Esophagus squamous epithelium (tissue), 5 donors: Measurements from ENCODE around the gene EPHA4. TPM values are rescaled to one million over a fixed set of nuclear protein-coding genes. Genes with fewer than 3 reads are reported as not detected.

Source experiments
- DNase-seq: peaks from one replicate; lab custom pipeline; 2025; lab: John Stamatoyannopoulos, UW
- H3K27ac ChIP-seq, 4 donors: fragments of 200-600 bp; sonication (generic); one replicate each; pipeline ENCODE4 v1.5.1; 2016 to 2019; ENCODE audit warnings: mild to moderate bottlenecking in 1 of 4
- H3K27me3 ChIP-seq, 4 donors: fragments of 200-600 bp; sonication (generic); 1 replicate in 3 of 4; 2 replicates in 1 of 4; pipeline versions ENCODE4 v1.5.1 to v1.6.0; 2017 to 2021; ENCODE audit warnings: antibody characterized with exemption in 1 of 4
- H3K36me3 ChIP-seq, 3 donors: fragments of 200-600 bp; sonication (generic); one replicate each; pipeline ENCODE4 v1.5.1; 2016 to 2019
- H3K4me1 ChIP-seq, 3 donors: fragments of 200-600 bp; sonication (generic); one replicate each; pipeline ENCODE4 v1.5.1; 2017 to 2019
- H3K4me3 ChIP-seq, 4 donors: fragments of 200-600 bp; sonication (generic); 1 replicate in 3 of 4; 2 replicates in 1 of 4; pipeline ENCODE4 v1.5.1; 2016 to 2019; ENCODE audit warnings: mild to moderate bottlenecking in 2 of 4, moderate library complexity in 1 of 4
- H3K9me3 ChIP-seq, 3 donors: fragments of 200-600 bp; sonication (generic); one replicate each; pipeline ENCODE4 v1.5.1; 2016 to 2019
- POLR2A ChIP-seq, 4 donors: fragments of 450-650 bp; IDR thresholded peaks; one replicate each; pipeline ENCODE4 v1.6.1; 2017; ENCODE audit warnings: antibody characterized with exemption in 4 of 4, mild to moderate bottlenecking in 4 of 4, moderate library complexity in 3 of 4
- WGBS, 2 donors: methylation state at CpG; one replicate each; pipeline ENCODE4 v1.1.5; 2018; 5-methylcytosine and 5-hydroxymethylcytosine counted together
- intact Hi-C: fragments of 100-400 bp; cut with DNase I; formaldehyde crosslinking; loops from one replicate; pipeline ENCODE4 v1.15.0; 2022
- total RNA-seq, 4 donors: library from RNA; depleted of rRNA; stranded (reverse); fragments of >200 nt; gene quantifications; one replicate each; pipeline ENCODE4 v1.1.0, GENCODE V29; 2016
- TF ChIP-seq, protein P1 (sequence below), 6 experiments: fragments of 450-650 bp in 4 of 6; fragments of 200-600 bp in 2 of 6; sonication (generic) in 2 of 6; IDR thresholded peaks; one replicate each; pipeline ENCODE4 v1.5.1; 2016 to 2019; ENCODE audit warnings: antibody characterized with exemption in 6 of 6, mild to moderate bottlenecking in 4 of 6, moderate library complexity in 4 of 6
- donor health status: DM: yes; HTN: yes; CAD: no.

The EPHA4 gene
- total RNA-seq, 4 donors from 2014 or later: 5.9 to 30.3 (median 25.2) TPM

DNA sequence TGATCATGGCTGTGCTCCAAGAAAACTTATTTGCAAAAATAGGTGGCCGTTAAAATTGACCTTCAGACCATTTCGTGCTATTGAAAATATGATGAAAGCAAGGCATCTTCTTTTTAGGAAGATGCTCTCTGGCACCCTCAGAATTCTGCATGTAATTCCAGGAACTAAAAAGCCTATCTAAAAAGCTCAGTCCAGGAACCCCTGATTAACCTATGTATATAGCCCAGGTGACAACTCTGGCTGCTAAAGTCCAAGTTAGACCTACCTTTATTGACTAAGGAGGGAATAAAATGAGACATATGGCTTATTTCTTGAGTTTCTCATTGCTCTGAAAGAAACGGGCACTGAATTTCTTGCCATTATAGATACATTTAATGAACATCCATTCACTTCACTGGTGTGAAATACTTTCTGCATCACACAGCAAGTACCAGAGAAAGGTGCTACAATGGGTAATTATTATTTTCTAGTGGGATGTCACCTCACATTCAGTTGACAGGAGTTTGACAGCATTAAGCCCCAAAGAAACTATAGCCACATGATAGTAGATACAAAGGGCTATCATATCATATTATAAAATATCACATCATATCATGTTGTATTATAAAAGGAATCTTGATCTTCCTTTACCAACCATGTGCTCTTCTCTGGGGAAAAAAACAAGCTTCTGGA is 83.8 kb downstream of the EPHA4 start:
- Histone ChIP-seq H3K36me3 (no peaks in the 10 kb centered on the region), H3K4me3 (no peak overlapping the region), H3K27ac (no peak overlapping the region), H3K4me1 (no peaks in the 10 kb centered on the region), H3K9me3 (no peaks in the 10 kb centered on the region), H3K27me3 (no peaks in the 10 kb centered on the region)
- TF ChIP-seq POLR2A (IDR thresholded peaks at IDR 0.05): no peak
- TF ChIP-seq, protein P1, sequence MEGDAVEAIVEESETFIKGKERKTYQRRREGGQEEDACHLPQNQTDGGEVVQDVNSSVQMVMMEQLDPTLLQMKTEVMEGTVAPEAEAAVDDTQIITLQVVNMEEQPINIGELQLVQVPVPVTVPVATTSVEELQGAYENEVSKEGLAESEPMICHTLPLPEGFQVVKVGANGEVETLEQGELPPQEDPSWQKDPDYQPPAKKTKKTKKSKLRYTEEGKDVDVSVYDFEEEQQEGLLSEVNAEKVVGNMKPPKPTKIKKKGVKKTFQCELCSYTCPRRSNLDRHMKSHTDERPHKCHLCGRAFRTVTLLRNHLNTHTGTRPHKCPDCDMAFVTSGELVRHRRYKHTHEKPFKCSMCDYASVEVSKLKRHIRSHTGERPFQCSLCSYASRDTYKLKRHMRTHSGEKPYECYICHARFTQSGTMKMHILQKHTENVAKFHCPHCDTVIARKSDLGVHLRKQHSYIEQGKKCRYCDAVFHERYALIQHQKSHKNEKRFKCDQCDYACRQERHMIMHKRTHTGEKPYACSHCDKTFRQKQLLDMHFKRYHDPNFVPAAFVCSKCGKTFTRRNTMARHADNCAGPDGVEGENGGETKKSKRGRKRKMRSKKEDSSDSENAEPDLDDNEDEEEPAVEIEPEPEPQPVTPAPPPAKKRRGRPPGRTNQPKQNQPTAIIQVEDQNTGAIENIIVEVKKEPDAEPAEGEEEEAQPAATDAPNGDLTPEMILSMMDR (IDR thresholded peaks at IDR 0.05): no peak
- no peak for DNase-seq
- intact Hi-C loops: no loop called here
- WGBS, 2 donors: 82 to 92% methylated on average over 3 of the region's 3 CpGs

DNA sequence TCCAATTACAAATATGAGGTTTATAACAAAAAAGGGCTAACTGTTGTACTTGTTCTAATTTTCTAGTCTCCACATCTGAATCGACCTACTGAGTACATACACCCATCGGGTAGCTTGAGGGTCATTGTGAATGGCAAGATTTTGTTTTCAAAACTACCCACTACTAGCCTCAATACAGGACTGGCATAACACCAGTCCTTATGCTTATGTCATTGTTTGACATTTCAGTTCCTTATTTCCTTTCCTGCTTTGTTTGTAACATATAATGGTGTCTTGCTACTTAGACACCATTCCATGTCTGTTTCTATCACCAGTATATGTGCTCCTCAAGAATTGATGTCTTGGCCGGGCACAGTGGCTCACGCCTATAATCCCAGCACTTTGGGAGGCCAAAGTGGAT is 86.0 kb downstream of the EPHA4 start:
- WGBS, 2 donors: 79 to 95% methylated on average over 3 to 4 of the region's 4 CpGs
- H3K4me3 ChIP-seq: no peak overlapping the region
- no peak for TF ChIP-seq POLR2A (IDR thresholded peaks at IDR 0.05)
- TF ChIP-seq, protein P1 (IDR thresholded peaks at IDR 0.05): no peak
- intact Hi-C loops: no loop called here
- no peaks in the 10 kb centered on the region for H3K27me3 ChIP-seq
- no peaks in the 10 kb centered on the region for H3K9me3 ChIP-seq
- DNase-seq: no peak
- no peak overlapping the region for H3K27ac ChIP-seq
- H3K36me3 ChIP-seq: no peaks in the 10 kb centered on the region
- no peaks in the 10 kb centered on the region for H3K4me1 ChIP-seq

DNA sequence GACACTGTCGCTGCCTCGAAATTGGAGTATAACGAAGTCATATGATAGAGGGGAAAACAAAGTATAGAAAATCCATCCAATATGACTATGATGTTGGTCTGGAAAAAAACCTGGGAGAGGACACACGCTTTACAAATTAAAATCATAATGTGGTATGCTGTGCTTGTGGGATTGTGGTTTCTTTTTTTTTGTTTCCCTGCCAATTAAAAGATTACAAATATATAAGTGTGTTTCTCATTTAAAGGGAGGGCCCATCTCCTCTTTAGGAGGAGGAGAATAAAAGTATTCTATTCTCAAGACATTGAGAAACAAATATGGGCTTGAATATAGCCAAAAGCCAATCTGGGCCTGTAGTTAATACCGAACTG is 86.6 kb downstream of the EPHA4 start:
- no peak for DNase-seq
- Histone ChIP-seq H3K36me3 (no peaks in the 10 kb centered on the region), H3K27me3 (no peaks in the 10 kb centered on the region), H3K27ac (no peak overlapping the region), H3K4me1 (no peaks in the 10 kb centered on the region), H3K4me3 (no peak overlapping the region), H3K9me3 (no peaks in the 10 kb centered on the region)
- no peak for TF ChIP-seq POLR2A (IDR thresholded peaks at IDR 0.05)
- TF ChIP-seq, protein P1 (IDR thresholded peaks at IDR 0.05): no peak
- 90 to 92% methylated on average over 5 of the region's 5 CpGs for WGBS, 2 donors
- intact Hi-C loops: no loop called here

DNA sequence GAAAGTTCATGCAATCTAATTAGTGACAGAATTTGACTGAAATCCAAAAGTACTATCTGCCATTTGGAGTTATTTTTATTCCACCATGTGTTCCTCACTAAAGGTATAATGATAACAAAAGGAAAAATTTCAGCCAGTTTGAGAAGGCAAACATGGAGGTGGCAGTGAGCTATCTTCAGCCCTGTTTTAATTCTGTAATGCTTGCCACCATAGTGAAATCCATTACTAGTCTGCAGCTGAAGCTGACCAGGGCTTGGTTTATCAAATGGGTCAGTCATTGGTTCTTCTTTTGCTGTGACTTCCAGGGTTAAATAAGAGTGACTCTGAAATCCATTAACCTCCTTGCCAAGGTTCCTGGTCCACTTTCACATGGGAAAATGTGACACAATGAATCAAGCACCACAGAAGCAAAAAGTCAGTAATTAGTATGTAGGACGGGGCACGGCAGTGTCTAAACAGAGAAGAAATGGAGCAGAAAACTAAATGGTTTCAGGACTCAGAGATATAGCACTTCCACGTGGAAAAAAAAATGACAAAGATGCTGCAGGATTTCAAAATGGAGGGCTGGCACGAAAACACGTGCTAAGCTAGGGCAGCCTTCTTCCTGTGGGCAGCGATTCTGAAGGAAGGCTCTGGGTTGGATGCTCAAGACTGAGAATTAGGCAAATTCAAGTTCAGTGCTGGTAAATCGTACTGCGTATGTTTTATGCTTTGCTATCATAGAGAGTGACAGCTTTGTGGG is 87.2 kb downstream of the EPHA4 start:
- TF ChIP-seq, protein P1 (IDR thresholded peaks at IDR 0.05): no peak
- no peak for TF ChIP-seq POLR2A (IDR thresholded peaks at IDR 0.05)
- no peak for DNase-seq
- Histone ChIP-seq H3K4me3 (no peak overlapping the region), H3K36me3 (no peaks in the 10 kb centered on the region), H3K27me3 (no peaks in the 10 kb centered on the region), H3K27ac (no peak overlapping the region), H3K4me1 (no peaks in the 10 kb centered on the region), H3K9me3 (no peaks in the 10 kb centered on the region)
- intact Hi-C loops: no loop called here
- WGBS, 2 donors: 92% methylated on average over 8 of the region's 8 CpGs
